Effector memory CD8-positive, alpha-beta T cell (primary cell): Measurements from ENCODE around the gene HECTD4.
"Not testable (repeated sequence)": the region's sequence is repeated elsewhere in the genome, so short reads cannot be mapped to it uniquely, and the experiment has no call there.

Experiments used
- ATAC-seq: fragments of 150-1000 bp; cut with Tn5 transposase; replicated peaks from 2 replicates; pipeline ENCODE4 v1.10.0; 2021; ENCODE audit warnings: mild to moderate bottlenecking, moderate library complexity
- DNase-seq, 3 experiments: peaks; one replicate each; pipeline ENCODE4 v3.0.0; 2021
- H3K27ac Mint-ChIP-seq, 2 donors: one replicate each; pipeline ENCODE4 v1.8.0; 2022; ENCODE audit warnings: mild to moderate bottlenecking in 2 of 2, mixed read lengths in 2 of 2, moderate library complexity in 2 of 2
- H3K27me3 Mint-ChIP-seq, 2 donors: one replicate each; pipeline ENCODE4 v1.8.0; 2022; ENCODE audit warnings: mixed read lengths in 2 of 2
- H3K36me3 Mint-ChIP-seq: one replicate; pipeline ENCODE4 v1.8.0; 2022; ENCODE audit warnings: mild to moderate bottlenecking, moderate library complexity, mixed read lengths; ENCODE audit not compliant: insufficient read depth
- H3K4me1 Mint-ChIP-seq, 2 donors: one replicate each; pipeline ENCODE4 v1.8.0; 2022; ENCODE audit warnings: low read depth in 2 of 2, mixed read lengths in 2 of 2
- H3K4me3 Mint-ChIP-seq, 2 donors: one replicate each; pipeline ENCODE4 v1.8.0; 2022; ENCODE audit warnings: mild to moderate bottlenecking in 2 of 2, mixed read lengths in 2 of 2, moderate library complexity in 2 of 2
- H3K9me3 Mint-ChIP-seq, 2 donors: one replicate each; pipeline ENCODE4 v1.8.0; 2022; ENCODE audit warnings: mixed read lengths in 2 of 2

Gene HECTD4

DNA sequence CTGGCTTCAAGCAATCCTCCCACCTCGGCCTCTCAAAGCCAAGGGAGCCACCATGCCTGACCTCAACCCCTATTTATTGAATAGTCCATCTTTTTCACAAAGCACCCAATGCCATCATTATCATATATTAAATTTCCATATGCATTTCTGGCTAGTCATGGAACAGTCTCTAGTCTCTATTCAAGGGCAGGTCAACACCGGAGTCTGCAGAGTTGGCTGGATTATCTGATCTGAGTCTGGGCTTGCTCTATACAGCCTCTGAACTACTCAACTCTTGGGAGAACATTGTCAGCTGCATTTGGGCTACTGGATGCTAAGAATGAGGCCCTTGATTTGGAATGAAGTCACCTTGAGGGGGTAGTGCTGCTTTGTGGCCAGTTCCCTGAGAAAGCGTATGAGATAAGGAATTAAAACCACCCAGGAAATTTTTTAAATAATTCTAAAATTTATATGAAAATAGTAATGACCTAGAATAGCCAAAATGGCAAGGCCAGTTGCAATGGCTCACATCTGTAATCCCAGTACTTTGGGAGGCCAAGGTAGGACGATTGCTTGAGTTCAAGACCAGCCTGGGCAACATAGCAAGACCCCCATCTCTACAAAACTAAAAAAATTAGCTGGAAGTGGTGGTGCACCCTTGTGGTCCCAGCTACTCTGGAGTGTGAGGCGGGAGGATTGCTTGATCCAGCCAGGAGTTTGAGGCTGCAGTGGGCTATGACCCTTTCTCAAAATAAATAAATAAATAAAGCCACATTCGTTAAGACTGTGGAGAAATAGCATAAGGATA lies 266.8 kb downstream of the HECTD4 start:
- DNase-seq (no peak), ATAC-seq (no peak)
- Mint-ChIP-seq H3K4me1 (peaks cover 0 to 2% of the 10 kb centered on the region in 2 donors), H3K36me3 (no peaks in the 10 kb centered on the region), H3K9me3 (no peaks in the 10 kb centered on the region), H3K4me3 (no peak overlapping the region), H3K27ac (no peak overlapping the region), H3K27me3 (peaks cover 0 to 5% of the 10 kb centered on the region in 2 donors)

DNA sequence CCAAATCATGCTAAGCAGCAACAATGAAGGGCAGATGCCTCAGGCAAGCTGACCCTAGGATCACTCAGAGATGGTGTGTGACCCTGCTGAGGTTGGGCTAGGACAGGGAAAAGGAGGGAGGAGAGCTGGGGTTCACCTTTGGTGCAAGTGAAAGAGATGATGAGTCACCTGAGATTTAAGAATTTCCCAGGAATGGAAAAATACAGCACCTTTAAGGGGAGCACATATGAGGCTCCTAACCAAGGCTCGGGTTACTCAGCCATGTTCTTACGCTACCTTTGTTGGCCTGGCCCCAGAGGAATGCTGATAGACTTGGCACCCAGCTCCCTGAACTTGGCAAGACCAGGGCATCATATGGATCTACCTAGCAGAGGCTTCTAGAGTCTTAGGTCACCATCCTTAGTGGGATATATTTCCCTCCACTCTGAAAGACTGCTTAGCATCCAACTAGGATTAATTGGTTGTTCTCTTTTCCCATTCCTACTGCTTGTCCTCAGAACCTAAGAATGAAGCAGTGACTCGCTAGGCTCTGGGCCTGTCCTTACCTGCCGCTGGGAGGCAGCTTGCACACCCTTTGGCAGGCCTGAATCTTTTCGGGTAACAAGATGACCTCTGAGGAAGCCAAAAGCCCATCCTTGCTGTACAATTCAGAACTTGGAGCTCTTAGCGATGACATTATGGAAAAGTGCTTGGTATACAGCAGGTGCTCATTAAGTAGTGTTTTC lies 269.7 kb downstream of the HECTD4 start:
- H3K9me3 Mint-ChIP-seq, result no peaks in the 10 kb centered on the region
- ATAC-seq (no peak), DNase-seq (no peak)
- H3K4me3 Mint-ChIP-seq, result no peak overlapping the region
- H3K27me3 Mint-ChIP-seq, result no peaks in the 10 kb centered on the region
- no peak overlapping the region for H3K27ac Mint-ChIP-seq
- peaks cover 17% of the 10 kb centered on the region for H3K36me3 Mint-ChIP-seq
- H3K4me1 Mint-ChIP-seq, result peaks cover 7 to 9% of the 10 kb centered on the region in 2 donors

DNA sequence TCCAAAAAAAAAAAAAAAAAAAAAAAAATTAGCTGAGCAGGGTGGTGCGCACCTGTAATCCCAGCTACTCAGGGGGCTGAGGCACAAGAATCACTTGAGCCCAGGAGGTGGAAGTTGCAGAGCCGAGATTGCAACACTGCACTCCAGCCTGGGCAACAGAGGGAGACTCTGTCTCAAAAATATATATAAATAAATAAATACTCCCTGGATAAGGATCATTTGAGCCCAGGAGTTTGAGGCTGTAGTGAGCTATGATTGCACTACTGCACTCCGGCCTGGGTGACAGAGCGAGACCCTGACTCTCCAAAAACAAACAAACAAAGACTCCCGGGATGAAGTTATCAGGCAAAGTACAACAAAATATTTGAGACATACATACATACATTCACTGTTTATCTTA lies 270.3 kb downstream of the HECTD4 start:
- H3K4me3 Mint-ChIP-seq, result no peak overlapping the region
- no peak for ATAC-seq
- H3K9me3 Mint-ChIP-seq, result no peaks in the 10 kb centered on the region
- no peak overlapping the region for H3K27ac Mint-ChIP-seq
- DNase-seq, result no peak
- peaks cover 18% of the 10 kb centered on the region for H3K36me3 Mint-ChIP-seq
- no peaks in the 10 kb centered on the region for H3K27me3 Mint-ChIP-seq
- peaks cover 13 to 14% of the 10 kb centered on the region in 2 donors for H3K4me1 Mint-ChIP-seq

DNA sequence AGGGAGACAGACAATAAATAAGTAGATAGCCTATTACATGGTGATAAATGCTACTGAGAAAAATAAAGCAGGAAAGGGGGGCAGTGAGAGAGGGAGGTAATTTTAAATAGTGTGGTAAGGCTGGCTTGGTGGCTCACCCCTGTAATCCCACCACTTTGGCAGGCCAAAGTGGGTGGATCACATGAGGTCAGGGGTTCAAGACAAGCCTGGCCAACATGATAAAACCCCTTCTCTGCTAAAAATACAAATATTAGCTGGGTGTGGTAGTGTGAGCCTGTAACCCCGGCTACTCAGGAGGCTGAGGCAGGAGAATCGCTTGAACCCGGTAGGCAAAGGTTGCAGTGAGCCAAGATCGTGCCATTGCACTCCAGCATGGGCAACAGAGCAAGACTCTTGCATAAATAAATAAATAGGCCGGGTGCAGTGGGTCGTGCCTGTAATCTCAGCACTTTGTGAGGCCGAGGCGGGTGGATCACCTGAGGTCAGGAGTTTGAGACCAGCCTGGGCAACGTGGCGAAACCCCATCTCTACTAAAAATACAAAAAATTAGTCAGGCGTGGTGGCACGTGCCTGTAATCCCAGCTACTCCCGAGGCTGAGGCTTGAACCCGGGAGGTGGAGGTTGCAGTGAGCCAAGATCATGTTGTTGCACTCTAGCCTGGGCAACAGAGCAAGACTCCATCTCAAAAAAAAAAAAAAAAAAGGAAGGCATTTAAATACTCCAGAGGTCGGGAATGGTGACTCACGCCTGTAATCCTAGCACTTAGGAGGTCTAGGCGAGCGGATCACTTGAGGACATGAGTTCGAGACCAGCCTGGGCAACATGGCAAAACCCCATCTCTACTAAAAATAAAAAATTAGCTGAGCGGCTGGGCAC lies 271.2 kb downstream of the HECTD4 start:
- H3K36me3 Mint-ChIP-seq, result peaks cover 18% of the 10 kb centered on the region
- not testable (repeated sequence) for H3K27ac Mint-ChIP-seq, H3K4me3 Mint-ChIP-seq, ATAC-seq, H3K27me3 Mint-ChIP-seq, H3K9me3 Mint-ChIP-seq, DNase-seq
- peaks cover 18 to 22% of the 10 kb centered on the region in 2 donors for H3K4me1 Mint-ChIP-seq
